Hippocampal formation (tissue), 2 donors: ENCODE data around the gene CTRB2.
"Not testable (repeated sequence)": the region's sequence is repeated elsewhere in the genome, so short reads cannot be mapped to it uniquely, and the experiment has no call there.

Experiments
- DNase-seq, 2 donors: peaks; one replicate each; lab custom pipeline; 2025; lab: John Stamatoyannopoulos, UW

CTRB2 gene

DNA sequence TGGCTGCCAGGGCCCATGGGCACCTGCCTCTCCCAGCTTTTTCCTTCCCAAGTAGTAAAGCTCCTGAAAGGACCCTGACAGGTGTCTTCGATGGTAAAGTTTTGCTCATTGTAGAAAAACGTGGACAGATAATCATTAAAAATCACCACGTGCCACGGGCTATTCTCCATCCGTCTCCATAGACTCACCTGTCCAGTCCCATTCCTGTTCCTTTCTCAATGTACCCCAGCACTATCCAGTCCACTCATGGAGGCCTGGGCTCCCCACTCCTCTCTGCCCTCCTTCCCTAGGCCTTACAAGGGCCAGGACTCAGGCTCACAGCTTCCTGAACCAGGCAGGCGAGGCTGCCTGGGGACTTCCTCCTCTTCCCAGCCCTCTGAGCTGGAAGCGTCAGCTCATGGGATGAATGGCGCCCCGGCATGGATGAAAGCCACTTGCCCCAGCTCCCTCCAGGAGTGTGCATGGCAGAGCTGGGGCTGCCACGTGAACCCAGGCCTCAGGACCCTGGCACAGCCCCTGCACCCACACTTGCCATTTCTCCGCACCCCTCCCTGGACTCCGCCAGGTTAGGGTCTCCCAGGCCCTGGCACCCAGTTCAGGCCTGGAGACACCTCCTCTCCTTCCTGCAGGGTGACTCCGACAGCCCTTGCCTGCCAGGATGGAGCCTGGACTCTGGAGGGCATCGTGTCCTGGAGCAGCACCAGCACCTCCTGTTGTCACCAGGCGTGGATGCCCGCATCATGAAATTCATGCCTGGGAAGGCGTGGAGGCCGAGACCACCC, 20.6 kb upstream of the CTRB2 start:
- no peak for DNase-seq

DNA sequence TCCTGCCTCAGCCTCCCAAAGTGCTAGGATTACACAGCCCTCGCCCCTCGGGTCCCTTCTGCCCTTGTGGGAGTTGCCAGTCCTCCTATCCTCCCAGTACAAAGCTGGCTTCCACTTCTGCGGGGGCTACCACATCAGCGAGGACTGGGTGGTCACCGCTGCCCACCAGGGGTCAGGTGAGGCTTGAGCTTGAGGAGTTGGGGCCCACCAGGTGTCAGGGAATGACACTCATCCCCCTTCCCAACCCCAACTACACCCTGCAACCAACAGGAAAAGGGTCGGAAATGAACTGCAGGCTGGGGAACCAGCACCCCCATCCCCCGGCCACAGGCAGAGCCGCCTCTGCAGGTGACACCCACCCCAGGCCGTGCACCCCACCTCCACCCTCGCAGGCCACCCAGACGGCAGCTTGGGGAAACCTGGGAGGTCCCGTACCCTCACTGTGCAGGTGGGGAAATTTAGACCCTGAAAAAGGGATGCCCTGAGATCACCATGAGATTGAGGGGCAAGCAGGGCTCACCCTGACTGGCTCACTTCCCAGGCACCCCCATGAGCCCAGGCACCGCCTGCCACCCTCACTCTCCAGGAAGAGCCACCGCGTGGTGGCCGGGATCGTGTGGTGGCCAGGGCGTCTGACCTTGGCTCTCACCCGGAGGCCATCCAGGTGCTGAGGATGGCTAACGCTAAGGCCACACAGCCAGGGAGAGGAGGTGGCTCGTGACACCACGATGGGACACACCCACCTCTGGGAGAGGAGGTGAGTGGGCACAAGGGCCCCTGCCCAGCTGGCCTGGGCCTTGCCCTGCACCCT, 19.8 kb upstream of the CTRB2 start:
- DNase-seq: no peak

DNA sequence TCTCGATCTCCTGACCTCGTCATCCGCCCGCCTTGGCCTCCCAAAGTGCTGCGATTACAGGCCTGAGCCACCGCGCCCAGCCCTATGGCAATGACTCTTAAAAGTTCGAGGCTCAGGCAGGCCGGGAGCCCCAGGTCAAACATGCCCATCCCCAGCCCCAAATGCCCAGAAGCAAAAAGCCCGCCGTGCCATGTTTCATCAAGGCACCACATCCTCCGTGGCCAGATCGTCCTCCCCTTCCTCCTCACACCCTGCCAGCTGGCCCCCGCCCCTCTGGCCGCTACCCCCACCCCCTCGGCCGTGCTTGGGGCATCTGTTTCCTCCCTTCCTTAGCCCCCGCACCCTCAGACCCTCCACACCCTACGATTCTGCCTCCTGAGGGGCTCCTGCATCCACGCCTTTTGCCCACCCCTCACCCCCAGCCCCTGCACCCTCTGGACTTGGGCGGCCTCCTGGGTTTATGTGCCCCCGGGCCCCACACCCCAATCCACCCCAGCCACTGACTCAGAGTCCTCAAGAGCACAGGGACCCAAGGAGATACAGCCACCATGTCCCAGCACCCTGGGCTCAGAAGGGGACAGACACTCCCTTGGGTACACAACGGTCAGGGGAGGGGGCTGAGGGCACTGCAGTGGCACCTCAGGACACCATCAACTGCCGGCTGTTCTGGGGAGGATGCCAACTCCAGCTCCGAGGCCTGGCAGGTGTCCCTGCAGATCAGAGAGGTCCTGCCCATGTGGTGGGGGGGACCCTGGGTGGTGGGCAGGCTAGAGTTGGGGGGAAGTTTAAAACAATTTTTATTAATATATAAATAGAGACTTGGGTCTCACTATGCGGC, 18.9 kb upstream of the CTRB2 start:
- no peak for DNase-seq

DNA sequence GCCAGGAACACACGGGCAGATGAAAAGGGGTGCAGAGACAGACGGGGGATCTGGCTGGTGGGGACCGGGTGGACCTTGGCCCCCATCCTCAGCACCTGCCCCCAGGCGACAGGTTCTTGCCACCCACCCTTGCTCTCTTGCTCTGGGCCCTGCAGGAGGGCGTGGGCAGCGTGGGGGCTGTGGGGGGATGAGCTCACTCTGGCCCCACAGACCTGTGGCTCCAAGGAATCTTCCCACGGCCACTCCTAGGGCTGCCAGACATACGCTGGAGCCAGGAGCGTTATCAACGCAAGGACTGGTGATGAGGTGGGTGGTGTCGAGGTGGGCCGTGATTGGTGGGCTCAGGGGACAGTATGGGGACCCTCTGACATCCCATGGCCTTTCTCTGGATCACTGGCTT, 18.1 kb upstream of the CTRB2 start:
- DNase-seq: no peak

DNA sequence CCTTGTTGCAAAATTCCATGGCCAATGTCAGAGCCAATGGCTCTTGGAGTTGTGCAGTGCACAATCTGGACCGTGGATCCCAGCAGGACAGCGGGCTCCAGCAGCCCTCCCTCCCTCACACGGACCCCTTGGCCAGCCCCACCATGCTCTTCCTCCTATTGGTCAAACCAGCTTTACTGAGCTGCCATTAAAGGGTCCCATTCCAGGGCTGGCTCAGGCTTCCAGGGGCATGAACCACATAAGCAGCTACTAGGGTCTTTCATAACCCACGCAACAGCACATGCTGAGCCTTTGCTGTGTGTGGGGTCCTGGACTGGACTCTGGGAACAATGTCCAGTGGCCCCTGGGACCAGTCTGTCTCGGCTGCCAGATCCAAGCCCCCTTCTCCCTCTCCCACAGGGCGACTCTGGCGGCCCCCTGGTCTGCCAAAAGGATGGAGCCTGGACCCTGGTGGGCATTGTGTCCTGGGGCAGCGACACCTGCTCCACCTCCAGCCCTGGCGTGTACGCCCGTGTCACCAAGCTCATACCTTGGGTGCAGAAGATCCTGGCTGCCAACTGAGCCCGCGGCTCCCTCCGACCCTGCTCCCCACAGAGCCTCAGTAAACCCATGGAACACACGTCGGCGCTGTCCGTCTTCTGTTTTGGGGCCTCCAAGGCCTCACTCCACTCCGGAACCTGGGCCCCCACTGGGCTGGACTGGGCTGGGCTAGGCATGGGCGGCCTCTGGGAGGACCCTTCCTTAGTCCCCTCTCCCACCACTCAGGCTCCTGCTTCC, 17.5 kb upstream of the CTRB2 start:
- DNase-seq: no peak

DNA sequence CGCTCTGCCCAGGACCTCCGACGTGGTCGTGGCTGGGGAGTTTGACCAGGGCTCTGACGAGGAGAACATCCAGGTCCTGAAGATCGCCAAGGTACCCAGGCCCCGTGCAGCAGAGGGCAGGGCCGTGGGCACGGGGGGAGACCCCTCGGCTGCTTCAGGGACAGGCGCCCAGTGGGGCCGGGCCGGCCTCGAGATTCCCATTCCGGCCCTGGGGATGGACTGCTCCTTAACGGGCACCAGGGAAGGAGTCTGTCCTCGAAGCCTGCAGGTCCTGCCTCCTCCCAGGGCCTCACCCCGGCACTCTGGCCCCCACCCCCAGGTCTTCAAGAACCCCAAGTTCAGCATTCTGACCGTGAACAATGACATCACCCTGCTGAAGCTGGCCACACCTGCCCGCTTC, 16.2 kb upstream of the CTRB2 start:
- not testable (repeated sequence) for DNase-seq

DNA sequence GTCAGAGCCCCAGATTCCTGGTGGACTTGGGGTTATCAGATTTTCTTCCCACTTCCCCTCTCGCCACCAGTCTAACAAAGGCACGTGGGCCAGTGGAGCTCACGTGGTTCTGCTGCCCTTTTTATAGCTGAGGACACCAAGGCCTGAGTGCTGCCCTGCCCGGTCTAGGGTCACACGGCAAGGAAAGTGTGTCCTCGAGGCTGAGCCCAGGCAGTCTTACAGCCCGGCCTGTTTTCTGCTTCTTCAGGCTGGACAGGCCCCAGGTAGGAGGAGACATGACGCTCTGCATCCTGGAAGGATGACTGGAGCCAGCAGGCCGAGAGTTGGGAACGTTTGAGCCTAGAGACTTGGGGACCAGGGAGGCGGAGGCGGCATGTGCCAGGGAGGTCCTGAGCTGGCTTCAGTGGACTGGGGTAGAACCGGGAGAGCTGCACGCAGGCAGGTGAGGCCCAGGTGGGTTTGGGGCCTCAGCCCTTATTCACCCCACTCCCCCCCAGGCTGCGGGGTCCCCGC, 15.4 kb upstream of the CTRB2 start:
- DNase-seq: no peak

DNA sequence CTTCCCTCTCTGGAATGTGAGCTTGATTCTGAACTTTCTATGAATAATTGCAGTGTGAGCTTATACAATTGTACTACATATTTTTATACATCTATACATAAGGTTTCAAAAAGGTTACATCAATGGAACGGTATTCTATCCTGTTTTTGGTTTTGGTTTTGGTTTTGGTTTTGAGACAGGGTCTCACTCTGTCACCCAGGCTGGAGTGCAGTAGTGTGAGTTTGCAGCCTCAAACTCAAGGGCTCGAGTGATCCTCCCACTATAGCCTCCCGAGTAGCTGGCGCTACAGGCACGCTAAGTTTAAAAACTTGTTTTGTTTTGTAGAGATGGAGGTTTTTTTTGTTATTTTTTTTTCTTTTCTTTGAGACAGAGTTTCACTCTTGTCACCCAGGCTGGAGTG, 12.9 kb upstream of the CTRB2 start:
- no peak for DNase-seq

DNA sequence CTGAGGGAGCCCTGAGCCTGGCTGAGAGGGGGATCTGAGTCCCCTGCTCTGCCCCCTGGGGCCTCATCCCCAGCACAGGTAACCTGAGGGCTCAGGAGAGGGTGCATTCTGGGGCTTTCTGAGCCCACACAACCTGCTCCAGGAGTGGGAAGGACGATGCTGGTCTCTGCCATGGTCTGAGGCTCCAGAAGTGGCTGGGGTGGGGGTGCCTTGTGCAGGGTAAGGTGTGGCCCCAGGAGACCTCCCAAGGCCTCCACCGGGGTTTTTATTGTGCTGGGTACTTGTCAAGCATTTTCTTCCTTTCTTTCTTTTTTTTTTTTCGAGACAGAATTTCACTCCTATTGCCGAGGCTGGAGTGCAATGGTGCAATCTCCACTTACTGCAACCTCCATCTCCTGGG, 12.1 kb upstream of the CTRB2 start:
- DNase-seq: no peak

DNA sequence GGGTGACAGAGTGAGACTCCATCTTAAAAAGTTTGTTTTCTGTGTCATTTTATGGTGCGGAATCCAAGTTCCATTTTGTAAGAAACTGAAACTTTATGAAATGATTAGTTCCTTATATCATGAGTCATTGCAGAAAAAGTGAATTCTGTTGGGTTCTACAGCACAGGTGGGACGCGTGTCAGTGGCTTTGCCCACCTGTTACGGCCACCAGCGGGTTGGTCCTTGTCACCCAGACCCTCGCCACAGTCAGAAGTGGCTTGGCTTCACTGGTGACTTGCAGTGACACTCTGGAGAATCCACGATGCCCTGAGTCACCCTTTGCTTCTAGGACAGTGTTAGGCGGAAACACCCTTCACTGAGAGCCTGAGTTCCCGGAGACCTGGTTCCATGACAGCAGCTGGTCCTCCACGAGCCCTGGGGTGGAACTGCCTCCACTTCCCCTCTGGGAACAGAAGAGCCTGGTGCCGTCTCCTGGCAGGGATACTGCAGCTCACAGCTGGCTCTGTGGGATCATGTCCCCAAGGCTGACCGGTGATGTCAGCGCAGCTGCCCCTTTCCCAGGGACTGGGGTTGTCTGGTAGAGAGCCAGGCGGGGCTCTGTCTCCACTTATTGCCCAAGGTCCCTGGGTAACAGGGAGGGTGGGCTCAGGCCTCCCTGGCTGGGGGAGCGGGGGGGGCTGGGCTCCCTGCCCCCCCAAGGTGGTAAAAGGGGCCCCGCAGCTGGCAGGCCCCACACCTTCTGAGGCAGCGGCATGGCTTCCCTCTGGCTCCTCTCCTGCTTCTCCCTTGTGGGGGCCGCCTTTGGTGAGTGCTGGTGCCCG, 11.5 kb upstream of the CTRB2 start, which contains the start of gene CTRB1:
Gene CTRB1 (plus strand): TSS at position 733 of the 821 bp plus-strand sequence. CDS start 20 bp downstream, at position 753.
- DNase-seq: peak in 1 of 2 donors; percentile 36

DNA sequence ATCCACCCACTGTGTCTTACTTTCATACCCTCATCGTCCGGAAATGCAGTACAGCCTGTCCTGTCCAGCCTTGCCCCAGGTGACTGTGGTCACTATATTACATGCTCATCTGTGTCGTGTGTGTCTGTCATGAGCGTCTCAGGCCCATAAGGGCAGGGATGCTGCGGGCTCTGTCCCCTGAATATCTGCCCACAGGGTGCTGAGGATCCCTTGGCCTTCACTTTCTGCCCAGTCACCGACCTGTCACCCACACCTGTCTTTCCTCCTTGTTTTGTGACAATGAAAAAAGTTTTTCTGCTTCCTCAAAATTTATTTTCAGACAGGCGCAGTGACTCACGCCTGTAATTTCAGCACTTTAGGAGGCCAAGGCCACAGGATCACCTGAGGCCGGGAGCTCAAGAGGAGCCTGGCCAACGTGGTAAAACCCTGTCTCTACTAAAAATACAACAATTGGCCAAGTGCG, 10.5 kb upstream of the CTRB2 start:
- no peak for DNase-seq

DNA sequence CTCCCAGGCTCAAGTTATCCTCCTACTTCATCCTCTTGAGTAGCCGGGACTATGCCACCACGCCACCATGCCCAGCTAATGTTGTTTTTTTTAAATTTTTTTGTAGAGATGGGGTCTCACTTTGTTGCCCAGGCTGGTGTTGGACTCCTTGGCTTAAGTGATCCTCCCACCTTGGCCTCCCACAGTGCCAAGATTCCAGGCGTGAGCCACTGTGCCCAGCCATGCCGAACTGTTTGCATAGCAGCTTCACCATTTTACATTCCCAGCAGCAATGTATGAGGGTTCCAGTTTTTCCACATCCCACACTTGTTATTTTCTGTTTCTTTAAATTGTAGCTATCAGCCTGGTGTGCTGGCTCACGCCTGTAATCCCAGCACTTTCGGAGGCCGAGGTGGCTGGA, 9.6 kb upstream of the CTRB2 start:
- no peak for DNase-seq

DNA sequence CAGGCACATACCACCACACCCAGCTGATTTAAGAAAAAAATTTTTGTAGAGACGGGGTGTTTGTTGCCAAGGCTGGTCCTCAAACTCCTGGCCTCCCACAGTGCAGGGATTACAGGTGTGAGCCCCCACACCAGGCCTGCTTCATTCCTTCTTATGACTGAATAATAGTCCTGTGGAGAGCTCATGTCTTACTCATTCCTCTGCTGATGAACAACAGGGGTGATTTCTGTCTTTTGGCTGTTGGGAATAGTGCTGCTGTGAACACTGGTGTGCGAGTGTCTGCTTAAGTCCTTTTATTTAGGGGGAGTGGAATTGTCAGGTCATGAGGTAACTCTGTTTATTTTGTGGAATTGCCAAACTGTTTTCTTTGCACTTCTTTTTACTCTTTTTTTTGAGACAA, 9.2 kb upstream of the CTRB2 start:
- no peak for DNase-seq

DNA sequence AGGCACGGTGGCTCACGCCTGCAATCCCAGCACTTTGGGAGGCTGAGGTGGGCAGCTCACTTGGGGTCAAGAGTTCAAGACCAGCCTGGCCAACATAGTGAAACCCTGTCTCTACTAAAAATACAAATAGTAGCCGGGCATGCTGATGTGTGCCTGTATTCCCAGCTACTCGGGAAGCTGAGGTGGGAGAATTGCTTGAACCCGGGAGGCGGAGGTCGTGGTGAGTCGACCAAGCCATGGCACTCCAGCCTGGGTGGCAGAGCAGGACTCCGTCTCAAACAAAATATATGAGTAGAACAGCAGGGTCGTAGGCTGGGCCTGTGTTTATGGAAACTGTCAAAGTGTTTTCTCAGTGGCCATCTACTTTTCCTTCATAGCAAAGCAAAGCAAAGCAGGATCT, 4.3 kb upstream of the CTRB2 start:
- not testable (repeated sequence) for DNase-seq

DNA sequence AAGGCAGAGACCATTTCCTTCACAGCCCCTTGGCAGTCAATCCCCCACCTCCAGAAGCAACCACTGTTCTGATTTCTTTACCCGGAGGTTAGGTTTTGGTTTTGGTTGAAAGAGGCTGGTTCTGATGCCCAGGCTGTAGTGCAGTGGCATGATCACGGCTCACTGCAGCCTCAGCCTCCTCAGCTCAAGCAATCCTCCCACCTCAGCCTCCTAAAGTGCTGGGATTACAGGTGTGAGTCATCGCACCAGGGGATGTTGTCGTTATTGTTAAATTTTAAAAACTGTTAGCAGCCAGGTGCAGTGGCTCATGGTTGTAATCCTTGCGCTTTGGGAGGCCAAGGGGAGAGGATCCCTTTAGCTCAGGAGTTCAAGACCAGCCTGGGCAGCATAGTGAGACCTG, 3.0 kb upstream of the CTRB2 start:
- DNase-seq: no peak

DNA sequence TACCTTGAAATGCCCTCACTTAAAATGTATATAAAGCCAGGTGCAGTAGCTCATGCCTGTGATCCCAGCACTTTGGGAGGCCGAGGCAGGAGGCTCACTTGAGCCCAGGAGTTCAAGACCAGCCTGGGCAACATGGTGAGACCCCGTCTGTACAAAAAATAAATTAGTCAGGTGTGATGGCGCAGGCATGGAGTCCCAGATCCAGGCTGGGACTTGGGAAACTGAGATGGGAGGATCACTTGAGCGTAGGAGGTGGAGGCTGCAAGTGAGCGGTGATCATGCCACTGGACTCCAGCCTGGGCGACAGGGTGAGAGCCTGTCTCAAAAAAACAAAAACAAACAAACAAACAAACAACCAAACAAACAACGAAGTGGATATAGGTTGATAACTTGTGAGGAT, 2.6 kb upstream of the CTRB2 start:
- not testable (repeated sequence) for DNase-seq

DNA sequence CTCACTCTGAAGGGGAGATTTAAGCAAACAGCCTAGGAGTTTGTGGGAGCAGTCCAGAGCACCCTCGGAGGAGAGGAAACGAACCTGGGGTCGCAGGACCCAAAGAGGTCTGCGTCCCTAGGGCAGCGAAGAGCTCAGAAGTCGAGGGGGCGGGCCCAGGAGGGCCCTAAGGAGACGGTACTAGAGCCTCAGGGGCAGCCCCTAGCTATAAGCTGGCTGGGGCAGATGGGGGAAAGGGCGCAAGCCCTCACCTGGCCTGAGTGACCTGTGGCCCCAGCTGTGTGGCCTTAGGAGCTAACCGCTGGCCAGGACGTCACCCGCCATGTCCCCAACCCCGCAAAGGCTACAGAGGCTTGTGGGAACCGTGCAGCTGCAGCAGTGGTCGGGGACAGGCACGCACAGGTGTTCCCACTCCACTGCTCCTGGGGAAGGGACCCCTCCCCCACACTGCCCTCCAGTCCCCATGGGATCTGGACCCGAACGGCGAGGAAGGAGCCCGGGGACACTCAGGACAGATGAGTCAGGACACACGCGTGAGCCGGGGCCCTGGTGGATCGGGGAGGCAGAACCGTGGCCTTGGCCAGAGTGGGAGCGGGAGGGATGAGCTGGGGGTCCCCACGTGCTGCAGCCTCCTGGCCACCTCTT, 2.0 kb upstream of the CTRB2 start:
- no peak for DNase-seq

DNA sequence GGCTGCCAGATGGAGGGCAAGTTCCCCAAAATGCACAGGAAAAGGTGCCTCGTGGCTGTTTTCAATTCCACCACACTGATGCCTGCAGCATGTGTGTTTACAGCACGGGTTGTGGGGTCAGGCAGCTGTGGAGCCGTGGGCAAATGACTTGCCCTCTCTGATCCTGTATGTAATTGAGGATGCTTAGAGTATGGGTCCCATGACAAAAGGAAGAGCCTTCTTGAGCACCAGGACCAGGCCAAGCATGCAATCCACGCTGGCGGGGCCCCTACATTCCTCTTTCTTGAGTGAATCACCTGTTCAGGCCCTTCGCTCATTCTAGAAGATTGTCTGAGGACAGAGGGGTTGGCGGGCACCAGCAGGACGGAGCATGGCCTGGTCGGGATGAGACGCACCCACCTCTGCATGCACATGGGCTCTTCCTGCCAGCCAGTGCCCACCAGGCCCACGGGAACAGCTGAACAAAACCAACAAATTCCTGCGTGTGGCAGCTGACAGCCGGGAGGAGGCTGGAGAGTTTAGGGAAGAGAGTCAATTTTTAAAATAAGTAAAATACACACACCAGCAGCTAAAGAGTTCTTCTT, 1.4 kb upstream of the CTRB2 start:
- DNase-seq: no peak

DNA sequence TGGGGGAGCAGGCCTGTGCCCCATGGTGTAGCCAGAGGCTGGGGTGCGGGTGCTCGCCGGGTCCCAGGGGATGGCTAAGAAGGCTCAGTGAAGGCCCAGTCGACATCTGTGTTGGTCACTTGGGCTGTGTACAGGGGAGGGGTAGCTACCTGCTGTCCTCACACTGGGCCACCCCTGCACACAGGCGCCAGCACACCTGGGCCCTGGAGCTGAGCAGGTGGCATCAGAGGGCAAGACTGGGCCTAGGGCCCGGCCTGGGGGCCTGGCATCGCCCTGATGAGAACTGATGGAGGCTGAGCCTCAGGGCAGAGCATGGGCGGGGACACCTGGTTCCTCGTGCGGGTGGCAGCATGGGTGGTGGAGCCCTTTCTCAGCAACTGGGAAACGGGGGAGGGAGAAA, 870 bp upstream of the CTRB2 start:
- DNase-seq: no peak
